ENCODE data around the gene GGACT.

Gene GGACT

GRCh38 chr13:100596516-100596915, 7.9 kb upstream of the GGACT start:
- TF ChIP-seq, protein P1, sequence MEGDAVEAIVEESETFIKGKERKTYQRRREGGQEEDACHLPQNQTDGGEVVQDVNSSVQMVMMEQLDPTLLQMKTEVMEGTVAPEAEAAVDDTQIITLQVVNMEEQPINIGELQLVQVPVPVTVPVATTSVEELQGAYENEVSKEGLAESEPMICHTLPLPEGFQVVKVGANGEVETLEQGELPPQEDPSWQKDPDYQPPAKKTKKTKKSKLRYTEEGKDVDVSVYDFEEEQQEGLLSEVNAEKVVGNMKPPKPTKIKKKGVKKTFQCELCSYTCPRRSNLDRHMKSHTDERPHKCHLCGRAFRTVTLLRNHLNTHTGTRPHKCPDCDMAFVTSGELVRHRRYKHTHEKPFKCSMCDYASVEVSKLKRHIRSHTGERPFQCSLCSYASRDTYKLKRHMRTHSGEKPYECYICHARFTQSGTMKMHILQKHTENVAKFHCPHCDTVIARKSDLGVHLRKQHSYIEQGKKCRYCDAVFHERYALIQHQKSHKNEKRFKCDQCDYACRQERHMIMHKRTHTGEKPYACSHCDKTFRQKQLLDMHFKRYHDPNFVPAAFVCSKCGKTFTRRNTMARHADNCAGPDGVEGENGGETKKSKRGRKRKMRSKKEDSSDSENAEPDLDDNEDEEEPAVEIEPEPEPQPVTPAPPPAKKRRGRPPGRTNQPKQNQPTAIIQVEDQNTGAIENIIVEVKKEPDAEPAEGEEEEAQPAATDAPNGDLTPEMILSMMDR (IDR thresholded peaks at IDR 0.05; ENCODE audit: insufficient read depth, low read length, missing control alignments) = no peak
- no peak for DNase-seq (ENCODE audit: low read depth, low spot score)
- ChIA-PET CTCF (interaction anchor here (1.2 kb wide), 1 partner anchor 23 kb away, joined by 4 read pairs; no protein-coding TSS in a partner anchor), POLR2A (no interaction called here)
- H3K4me3 ChIP-seq (ENCODE audit: low read depth, low read length) = no peak overlapping the region

DNA sequence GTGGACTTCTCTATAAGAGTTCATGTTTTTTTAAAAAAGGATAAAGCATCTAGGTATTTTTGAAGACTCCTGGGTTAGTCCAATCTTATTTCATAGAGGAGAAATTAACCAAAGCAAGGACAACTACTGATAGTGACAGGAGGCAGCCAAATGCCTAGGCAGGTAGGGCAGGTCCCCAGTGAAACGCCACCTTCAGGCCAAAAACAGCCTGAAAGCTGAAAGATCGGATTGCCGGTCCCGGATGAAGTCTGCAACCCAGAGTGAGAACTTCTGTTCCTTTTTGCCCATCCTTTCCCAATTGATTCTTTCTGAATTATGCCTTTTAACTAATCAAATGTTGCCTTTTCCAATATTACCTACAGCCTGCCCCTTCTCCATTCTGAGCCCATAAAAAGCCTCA, 6.1 kb upstream of the GGACT start:
- TF ChIP-seq, protein P1 (IDR thresholded peaks at IDR 0.05; ENCODE audit: insufficient read depth, low read length, missing control alignments) = no peak
- CTCF ChIA-PET = interaction anchor here (1.0 to 2.1 kb wide), 2 partner anchors 10 to 22 kb away, joined by 3 to 8 read pairs; no protein-coding TSS in a partner anchor

DNA sequence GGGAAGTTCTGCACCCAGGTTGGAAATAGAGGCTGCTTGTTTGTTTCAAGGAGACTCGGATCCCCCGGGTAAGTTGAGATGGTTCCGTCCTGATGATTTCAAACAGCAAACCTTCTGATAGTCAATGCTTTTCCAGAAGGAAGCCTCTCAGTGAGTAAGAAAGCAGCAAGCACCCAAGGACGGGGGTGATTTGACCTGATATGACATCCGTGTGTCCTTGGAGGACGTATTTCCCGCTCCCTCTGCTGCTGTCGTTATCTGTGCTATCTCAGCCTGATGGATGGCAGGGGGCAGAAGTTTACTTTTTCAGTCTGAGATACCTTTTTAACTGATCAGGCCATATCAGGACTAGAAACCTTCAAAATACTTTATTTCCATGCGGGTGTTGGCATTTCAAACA, 5.7 kb upstream of the GGACT start:
- DNase-seq (ENCODE audit: low read depth, low spot score) = no peak
- H3K4me3 ChIP-seq (ENCODE audit: low read depth, low read length) = no peak overlapping the region
- POLR2A ChIA-PET = no interaction called here
- TF ChIP-seq, protein P1 (IDR thresholded peaks at IDR 0.05; ENCODE audit: insufficient read depth, low read length, missing control alignments) = no peak
- CTCF ChIA-PET = interaction anchor here (1.0 to 2.1 kb wide), 2 partner anchors 10 to 21 kb away, joined by 3 to 8 read pairs; no protein-coding TSS in a partner anchor

More for the DNA sequence above, 6.1 kb upstream of the GGACT start:
- DNase-seq (ENCODE audit: low read depth, low spot score) = no peak
- POLR2A ChIA-PET = no interaction called here
- no peak overlapping the region for H3K4me3 ChIP-seq (ENCODE audit: low read depth, low read length)

- ChIA-PET CTCF (interaction anchor here (0.7 to 5.9 kb wide), 14 partner anchors 9 to 944 kb away, joined by 3 to 56 read pairs (median 8); no protein-coding TSS in a partner anchor), POLR2A (no interaction called here)
- TF ChIP-seq, protein P1 (IDR thresholded peaks at IDR 0.05; ENCODE audit: insufficient read depth, low read length, missing control alignments) = no peak
- no peak for DNase-seq (ENCODE audit: low read depth, low spot score)
- H3K4me3 ChIP-seq (ENCODE audit: low read depth, low read length) = no peak overlapping the region
These were observed 663 bp upstream of the GGACT start for GRCh38 chr13:100589178-100589725.

DNA sequence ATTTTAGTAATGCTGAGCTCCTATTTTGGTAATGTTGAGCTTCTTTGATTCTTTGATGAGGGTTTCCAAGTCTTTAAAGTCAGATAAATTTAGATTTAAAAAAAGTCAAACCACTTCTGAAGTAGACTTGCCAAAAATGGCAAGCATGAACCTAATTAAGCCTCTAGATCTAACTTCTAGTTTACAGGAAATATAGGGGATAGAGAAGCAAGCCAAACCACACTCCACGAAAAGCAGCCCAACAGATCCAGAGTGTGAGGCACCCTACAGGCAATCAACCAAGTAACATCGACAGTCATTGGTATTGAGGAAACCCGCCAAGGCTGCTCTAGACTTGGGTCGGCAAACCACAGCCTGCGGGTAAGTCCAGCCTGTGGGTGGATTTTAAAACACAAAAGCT, 3.7 kb downstream of the GGACT start:
- ChIA-PET POLR2A (no interaction called here), CTCF (interaction anchor here (0.9 to 5.9 kb wide), 2 partner anchors 10 to 11 kb away, joined by 3 to 56 read pairs; no protein-coding TSS in a partner anchor)
- DNase-seq (ENCODE audit: low read depth, low spot score) = no peak
- TF ChIP-seq, protein P1 (IDR thresholded peaks at IDR 0.05; ENCODE audit: insufficient read depth, low read length, missing control alignments) = no peak
- no peak overlapping the region for H3K4me3 ChIP-seq (ENCODE audit: low read depth, low read length)

DNA sequence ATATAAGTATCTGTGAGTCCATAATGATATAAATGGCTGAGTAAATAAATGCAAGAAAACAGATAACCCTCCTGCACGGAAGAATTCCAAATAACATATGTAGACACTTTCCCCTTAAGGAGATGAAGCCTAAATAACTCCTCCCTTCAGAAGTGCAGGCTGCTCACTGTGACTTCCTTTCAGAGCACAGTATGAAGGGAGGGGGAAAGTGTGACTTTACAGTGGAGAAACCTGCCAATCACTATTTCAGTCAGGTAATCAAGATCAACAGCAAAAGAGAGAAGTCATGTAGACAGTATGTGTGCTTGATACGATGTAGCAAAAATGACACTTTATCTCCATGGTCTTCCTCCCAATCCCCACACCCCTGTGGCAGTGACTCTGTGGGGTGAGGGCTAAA, 7.1 kb downstream of the GGACT start:
- ChIA-PET POLR2A (no interaction called here), CTCF (no interaction called here)
- no peak overlapping the region for H3K4me3 ChIP-seq (ENCODE audit: low read depth, low read length)
- TF ChIP-seq, protein P1 (IDR thresholded peaks at IDR 0.05; ENCODE audit: insufficient read depth, low read length, missing control alignments) = no peak
- no peak for DNase-seq (ENCODE audit: low read depth, low spot score)

All from AG04449 (cell line).